T-helper 1 cell treated with Interleukin-12 subunit alpha and Interleukin-12 subunit beta and Interleukin-4 antibody, amounts not matched to agents 30 ng/mL and 1 ng/mL, for 36 hours (primary cell): ENCODE results near the gene SLC14A1. TPM values are rescaled to one million over a fixed set of nuclear protein-coding genes. Genes with fewer than 3 reads are reported as not detected.

Source experiments
- intact Hi-C: fragments of 100-400 bp; cut with micrococcal nuclease; formaldehyde crosslinking; loops from one replicate; pipeline ENCODE4 v1.15.1; 2024
- total RNA-seq: library from RNA; stranded (reverse); gene quantifications from 2 replicates; pipeline ENCODE4 v1.2.3, GENCODE V29; 2022

Gene SLC14A1
- total RNA-seq, result 0.44 and 0.59 TPM in 2 replicates

DNA sequence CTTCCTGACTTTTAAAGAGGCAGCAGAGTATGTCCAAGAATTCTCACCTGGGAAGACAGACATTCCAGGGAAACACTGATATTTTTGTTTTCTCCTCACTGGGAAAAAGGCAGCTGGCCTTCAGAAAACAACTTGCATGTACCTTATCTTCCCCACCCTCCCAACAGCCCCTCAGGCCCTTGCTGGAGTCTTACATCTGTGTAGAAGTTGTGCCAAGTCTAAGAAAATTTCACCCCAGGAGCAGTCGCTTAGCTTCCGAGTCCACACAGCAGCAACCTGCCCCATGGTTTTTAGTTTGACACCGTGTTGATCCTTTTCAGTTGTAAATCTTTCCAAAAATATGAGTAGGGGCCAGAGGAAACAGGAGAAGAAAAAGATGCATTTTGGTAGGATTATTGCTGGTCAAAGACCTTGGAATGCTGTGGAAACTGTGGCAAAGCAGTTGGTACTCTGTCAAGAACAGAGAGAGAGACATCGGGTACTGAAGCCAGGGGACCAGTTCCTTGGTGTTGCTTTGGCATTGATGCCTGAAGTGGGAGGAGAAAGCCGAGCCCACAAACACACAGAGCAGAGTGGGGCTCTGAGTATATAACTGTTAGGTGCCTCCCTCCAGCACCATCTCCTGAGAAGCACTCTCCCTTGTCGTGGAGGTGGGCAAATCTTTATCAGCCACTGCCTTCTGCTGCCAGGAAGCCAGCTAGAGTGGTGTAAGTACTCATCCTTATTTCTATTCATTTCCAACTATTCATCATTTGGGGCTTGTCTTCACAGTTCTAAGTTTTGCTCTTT lies at the start of gene SLC14A1:
Gene SLC14A1, plus strand, starts transcription at position 615 of the 789 bp plus-strand sequence. CDS start 6,140 bp downstream, outside the sequence.
- intact Hi-C loops, result loop anchor here (1.0 to 2.0 kb wide), 7 partner anchors 33 to 350 kb away; no protein-coding TSS in a partner anchor

DNA sequence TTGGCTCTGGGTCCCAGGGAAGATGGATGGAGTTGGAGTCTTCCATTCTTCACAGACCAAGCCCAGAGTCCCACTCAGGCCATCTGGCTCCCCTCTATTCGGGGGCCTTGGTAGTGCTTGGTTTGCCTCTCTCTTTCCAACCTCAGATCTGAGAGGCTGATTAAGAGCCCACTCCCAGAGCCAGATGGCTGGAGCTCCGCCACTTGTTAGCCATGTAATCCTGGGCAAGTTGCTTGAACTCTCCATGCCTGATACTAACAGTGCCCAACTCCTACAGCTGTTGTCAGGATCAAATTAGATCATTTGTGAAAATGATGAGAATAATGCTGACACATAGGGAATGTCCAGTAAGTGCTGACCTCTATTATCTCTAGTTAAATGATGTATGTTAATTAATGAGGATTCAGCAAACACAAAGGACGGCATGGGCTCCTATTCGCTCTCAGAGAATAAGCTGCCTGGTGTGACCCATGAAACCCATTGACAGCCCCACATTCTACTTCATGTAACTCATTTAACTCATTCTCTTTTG lies 46.6 kb upstream of the SLC14A1 start:
- intact Hi-C loops, result no loop called here

DNA sequence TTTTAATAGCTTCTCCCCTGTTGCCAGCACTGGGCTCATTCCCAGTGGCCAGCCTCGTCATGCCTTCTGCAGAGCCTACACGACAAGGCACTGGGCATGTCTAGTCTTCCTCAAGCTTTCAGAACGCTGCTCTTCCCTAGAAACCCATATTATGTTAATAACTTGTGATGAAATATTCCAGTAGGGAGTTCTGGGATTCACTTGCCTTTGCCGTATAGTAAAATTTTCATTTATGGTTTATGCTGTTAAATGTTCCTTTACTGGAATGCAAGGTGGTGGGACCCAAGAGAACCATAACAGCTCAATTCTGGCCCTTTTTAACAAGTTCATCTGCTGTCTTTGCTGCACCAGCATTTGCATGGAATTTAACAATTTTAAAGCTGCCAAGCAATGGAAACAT lies 45.5 kb upstream of the SLC14A1 start:
- intact Hi-C loops, result no loop called here

DNA sequence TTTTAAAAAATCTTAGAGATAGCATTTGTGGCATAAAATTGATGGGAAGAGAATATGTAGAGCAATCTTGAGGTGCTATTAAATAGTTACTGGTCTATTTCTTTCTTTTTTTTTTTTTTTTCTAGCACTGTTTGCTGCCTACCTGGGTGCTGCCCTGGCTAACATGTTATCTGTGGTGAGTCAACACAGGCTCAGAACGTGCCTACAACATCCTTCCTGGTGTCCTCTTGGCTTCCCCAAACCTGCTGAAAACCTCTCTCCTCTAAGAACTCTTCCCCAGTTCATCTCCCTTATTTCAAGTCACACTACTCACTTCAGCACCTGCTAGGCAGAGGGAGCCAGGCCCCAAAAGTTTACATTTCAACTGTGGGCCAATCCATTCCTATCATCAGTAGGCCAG lies 45.1 kb upstream of the SLC14A1 start:
- intact Hi-C loops, result no loop called here

DNA sequence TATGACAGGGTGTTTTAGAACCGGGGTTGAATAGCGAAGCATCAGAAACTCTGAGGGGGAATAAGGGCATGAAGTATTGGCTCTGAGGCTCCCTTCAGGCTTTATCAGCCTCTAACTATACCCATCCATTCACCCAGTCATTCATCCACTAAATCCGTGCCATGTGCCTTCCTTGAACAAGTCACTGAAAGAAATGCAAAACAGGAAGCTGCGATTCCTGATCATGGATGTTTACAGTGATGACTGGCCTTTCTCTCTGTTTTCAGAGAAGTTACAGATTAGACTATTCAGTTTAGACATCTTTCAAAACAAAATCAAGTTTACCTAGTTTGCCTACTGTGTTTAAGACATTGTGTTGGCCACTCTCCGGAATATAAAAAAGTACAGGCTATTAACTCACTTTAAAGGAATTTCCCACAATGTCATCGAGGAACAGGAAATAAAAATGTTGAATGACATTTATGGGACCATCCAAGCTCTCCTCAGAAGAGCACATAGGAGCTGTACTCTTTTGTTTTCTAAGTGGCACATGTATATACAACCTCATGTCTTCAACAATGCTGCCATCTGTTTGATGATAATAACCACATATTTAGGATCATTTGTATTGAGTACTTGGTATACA lies 43.8 kb upstream of the SLC14A1 start:
- intact Hi-C loops, result loop anchor here (10.0 kb wide), 1 partner anchor 1235 kb away; the partner anchor contains the start of genes KATNAL2 and PIAS2

DNA sequence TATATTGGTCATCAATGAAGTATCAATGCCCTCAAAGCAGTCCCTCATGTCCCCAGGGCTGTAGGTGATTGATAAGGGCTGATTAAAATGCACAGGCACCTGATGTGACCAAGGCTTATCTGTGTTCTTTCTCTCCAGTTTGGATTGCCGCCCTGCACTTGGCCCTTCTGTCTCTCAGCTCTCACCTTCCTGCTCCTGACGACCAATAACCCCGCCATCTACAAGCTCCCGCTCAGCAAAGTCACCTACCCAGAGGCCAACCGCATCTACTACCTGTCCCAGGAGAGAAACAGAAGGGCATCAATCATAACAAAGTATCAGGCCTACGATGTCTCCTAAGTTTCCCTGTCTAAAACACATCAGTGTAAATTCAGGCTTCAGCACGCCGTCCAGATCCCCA lies 41.8 kb upstream of the SLC14A1 start:
- intact Hi-C loops, result loop anchor here (10.0 kb wide), 1 partner anchor 1233 kb away; the partner anchor contains the start of genes KATNAL2 and PIAS2

DNA sequence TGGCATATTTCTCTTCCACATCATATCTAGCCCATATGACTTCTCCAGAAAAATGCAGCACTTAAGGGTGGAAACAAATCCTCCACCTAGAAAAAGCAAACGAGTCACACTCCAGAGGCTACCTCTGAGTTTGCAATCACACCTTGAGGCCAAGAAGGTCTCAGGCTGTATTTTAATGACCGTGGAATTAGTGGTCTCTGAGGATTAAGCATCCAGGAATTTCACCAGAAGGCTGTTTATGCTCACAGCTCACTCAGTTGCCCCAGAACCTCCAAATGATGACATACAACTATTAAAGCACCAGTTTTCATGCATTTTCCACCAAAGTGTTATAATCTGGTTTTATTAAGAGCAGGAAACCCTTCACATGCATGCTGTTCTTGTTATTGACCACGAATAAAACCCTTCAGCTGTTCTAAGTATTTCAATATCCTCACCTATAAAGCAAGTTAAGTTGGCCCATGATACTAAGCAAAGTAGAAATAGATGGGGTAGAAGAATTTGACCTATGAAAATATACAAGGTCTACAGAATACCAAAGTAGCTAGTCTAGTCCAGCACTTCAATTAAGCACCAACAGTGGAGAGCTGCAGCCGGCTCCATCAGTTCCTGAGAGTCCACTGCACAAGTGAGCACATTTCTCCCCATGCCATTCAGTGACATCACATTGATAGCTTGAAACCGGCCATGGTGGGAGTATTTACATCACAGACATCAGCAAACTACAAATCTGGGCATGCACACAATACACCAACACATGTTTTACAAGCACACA lies 39.5 kb upstream of the SLC14A1 start:
- intact Hi-C loops, result loop anchor here (5.0 to 10.0 kb wide), 2 partner anchors 653 to 1230 kb away; partner anchors contain the start of genes KATNAL2 and PIAS2

DNA sequence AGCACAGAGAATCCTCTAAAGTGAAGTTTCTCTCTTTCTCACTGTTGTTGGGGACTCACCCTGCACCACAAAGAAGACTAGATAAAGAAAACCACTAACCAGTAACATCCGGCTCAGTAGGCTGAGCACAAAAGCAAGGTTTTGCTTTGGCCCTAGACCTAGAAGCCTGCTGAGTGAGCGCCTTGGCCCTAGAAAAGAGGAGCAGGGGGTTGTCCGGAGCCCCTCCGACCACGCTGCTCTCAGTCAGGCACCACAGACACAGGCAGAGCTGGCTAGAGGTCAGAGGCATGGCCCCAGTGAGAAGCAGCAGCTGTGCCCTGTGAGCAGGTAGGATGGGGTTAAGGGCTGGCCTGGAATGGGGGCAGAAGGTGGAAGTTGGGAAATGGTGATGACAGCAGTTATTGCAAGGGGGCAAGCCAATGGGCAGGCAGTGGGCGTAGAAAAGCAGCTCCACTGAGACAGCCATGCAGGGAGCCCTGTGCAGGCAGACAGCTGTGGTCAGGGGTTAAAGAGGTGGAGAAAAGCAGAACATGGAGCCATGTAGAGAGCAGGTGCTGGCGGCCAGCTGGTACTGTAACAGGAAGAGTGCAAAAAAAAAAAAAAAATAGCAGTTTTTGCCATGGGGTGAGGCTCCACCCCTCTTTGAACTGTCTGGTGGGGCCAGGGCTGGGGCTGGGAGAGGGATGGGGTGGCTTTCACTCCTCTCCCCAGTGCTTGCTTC lies 36.9 kb upstream of the SLC14A1 start:
- intact Hi-C loops, result loop anchor here (1.0 to 10.0 kb wide), 13 partner anchors 17 to 1228 kb away; partner anchors contain the start of genes EPG5, KATNAL2 and PIAS2

DNA sequence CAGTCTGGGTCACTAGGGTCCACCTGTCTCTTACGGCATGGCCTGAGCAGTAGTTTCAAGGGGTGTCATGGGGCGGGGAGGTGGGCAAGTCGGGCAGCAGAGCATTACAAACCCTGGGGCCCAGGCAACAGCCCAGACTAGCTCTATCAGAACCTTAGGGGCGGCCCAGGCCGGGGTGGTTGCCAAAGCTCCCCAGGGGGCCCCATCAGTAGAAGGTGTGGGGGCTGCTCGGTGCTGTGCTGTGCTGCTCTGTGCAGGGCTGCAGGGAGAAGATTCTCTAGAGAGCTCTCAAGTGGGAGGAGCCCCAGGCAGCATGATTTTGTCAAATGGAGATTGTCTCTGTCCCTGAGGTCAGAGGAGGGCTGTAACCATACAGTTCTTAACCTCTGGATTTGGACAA lies 36.4 kb upstream of the SLC14A1 start:
- intact Hi-C loops, result loop anchor here (1.0 to 10.0 kb wide), 10 partner anchors 22 to 1227 kb away; partner anchors contain the start of genes EPG5, KATNAL2 and PIAS2

DNA sequence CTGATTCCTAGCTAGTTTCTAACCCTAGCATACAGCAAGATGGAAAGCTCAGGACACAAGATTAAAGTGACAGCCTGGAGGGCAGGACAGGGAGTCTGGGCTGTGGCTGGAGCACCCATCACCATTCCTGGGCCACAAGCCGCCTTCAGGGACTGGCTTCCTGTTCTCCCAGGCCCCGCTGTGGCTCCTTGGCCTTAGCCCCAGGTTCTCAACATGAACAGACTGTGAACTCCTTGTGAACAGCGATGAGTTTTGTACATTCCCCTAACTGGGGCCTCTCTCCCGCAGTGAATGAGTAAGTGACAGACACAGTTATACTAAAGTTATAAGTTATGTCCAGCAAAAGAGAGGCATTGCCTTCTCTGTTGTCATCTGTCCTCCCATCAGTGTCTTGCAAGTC lies 35.9 kb upstream of the SLC14A1 start:
- intact Hi-C loops, result loop anchor here (5.0 to 10.0 kb wide), 2 partner anchors 649 to 1227 kb away; partner anchors contain the start of genes KATNAL2 and PIAS2

DNA sequence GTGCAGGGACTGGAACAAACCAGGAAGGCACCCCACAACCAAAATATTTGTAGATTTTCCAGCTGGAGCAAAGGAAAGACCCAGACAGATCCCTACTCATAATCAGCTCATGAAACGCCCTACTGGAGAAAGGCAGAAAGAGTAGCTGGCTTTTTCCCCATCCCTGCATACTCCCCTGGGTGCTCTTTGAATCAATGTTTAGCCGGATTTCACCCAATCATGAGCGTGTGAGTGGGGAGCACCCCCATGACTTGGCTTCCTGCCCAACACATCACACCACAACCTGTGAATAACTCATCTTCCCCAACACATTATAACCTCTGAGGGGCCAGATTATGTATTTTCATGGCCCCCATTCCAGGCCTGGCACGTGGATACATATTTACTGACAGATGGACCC lies 35.1 kb upstream of the SLC14A1 start:
- intact Hi-C loops, result loop anchor here (5.0 to 10.0 kb wide), 2 partner anchors 648 to 1226 kb away; partner anchors contain the start of genes KATNAL2 and PIAS2

DNA sequence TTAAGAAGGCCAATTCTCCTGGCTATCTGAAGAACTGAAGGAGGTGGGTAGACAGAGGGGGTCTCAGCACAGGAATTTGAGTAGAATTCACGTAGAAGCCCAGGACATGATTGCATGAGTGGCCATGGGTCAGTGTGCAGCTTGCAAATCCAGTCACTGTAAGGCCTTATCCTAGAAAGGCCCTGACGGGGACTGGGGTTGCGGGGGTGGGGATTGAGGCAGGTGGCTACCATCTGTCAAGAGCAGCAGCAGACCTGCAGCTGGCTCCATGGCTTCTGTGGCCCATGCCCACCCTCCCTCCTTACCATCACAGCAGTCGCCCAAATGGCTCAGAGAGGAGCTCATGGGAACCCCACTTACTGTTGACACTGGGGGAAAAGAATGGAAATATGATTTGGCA lies 34.6 kb upstream of the SLC14A1 start:
- intact Hi-C loops, result loop anchor here (5.0 to 10.0 kb wide), 2 partner anchors 648 to 1225 kb away; partner anchors contain the start of genes KATNAL2 and PIAS2

DNA sequence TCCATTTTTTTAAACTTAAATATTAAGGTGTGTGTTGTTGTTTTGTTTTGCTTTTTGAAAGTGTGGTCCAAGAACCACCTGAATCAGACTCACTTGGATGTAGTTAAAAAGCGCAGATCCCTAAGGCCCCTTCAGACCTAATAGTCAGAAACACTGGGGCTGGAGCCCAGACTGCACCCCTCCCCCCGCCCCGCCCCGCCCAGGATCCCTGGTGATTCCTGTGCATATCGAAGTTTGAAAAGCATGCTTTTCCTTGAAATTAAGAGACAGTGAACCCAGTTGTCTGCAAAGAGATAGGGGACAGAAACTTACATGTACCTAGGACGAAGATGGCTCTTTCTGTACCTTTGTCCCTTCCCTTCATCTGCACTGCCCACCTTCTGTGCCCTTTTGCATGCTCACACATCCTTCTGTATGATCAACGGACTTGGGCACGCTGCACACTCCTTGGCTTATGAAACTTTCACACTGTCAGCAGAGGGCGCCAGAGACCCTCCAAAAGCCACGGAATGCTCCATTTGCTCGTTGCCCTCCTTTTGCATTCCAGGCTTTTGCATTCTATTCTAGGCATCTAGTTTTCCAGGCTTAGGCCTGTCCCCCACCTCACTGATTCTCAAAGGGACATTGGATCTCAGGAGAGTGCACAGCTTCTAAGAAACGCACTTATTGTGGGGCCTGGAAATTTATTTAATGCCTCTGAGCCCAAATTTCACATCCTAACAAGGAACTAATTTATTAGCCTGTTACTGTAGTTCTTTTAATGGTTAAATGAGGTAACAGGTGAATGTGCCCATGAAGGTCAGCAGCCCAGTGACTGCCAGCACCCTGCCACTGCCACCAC lies 32.8 kb upstream of the SLC14A1 start:
- intact Hi-C loops, result loop anchor here (1.0 to 2.0 kb wide), 7 partner anchors 26 to 382 kb away; no protein-coding TSS in a partner anchor

DNA sequence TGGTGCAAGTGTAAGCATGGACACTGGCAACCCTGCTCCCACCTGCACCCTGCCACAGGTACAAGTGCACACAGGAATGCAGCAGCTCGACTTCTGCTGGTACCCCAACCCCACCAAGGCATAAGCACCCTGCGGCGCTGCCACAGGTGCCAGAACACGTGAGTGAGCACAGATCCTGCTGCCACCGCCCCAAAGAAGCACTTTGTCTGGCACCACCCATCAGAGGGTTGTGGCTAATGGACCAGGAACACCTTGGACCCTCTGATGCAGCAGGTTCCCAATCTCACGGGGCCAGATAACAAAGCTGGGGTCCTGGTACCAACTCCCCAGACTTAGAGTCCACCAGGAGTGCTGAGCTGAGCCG lies 32.2 kb upstream of the SLC14A1 start:
- intact Hi-C loops, result loop anchor here (1.0 to 2.0 kb wide), 7 partner anchors 26 to 382 kb away; no protein-coding TSS in a partner anchor

DNA sequence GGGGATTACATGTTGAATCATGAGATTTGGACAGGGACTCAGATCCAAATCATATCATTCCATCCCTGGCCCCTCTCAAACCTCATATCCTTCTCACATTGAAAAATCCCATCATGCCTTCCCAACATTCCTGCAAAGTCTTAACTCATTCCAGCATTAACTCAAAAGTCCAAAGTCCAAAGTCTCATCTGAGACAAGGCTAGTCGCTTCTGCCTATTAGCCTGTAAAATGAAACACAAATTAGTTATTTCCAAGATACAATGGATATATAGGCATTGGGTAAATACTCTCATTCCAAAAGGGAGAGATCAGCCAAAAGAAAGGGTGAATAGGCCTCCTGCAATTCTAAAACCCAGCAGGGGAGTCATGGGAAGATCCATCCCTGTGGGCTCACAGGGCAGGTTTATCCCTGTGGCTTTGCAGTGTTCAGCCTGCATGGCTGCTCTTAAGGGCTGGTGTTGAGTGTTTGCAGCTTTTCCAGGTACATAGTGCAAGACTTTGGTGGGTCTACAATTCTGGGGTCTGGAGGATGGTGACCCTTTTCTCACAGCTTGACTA lies 21.2 kb upstream of the SLC14A1 start:
- intact Hi-C loops, result no loop called here

DNA sequence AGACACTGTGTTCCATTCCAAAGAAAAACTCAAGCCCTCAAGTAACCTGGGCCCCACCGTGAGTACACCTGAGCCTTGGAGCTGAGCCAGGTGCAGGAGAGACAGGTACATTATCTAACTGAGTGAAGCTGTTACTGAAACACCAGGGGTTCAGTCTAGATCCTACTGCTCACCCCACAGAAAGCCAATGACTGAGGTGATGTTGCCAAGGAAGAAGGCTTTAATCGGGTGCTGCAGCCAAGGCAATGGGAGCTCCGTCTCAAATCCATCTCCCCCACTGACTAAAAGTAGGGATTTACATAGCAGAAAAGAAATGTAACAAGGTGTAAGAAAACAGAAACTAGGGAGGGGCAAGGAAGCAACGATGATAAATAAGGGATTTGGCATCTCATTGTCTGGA lies 15.2 kb upstream of the SLC14A1 start:
- intact Hi-C loops, result no loop called here

DNA sequence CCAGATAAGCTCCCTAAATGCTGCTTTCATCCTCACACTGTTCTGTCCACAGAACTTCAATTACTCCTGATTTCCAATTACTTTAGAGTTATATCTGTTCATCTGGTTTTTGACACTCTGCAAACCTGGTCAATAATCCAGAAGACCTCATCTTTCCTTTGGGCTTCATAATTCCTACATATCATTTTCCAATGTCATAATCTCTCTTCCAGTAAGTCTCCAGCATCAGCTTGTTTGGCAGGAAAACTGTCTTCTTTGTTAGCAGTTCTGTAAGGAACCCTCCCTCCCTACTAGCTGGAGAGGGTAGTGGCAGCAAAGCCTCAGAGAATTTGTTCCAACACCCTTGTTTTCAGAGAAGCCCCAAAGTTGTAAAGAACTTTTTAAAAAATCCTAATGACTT lies 11.9 kb upstream of the SLC14A1 start:
- intact Hi-C loops, result no loop called here

DNA sequence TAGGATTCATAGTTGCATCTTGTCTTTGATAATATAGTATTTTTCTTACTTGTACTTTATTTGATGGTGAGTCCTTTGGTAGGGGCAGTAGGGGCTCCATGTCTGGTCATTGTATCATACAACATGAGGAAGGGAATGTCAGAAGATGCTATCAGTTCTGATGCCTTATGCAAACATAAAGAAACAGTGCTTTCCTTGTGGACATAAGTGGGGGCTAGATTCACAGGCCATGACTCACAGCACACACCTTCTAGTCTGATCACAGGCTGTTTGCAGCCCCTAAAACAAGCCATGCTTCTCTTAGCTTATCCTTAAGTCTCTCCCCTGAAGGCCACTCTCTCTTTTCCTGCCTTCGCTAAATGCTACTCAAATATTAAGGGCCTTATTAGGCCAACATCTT lies 10.7 kb upstream of the SLC14A1 start:
- intact Hi-C loops, result no loop called here

DNA sequence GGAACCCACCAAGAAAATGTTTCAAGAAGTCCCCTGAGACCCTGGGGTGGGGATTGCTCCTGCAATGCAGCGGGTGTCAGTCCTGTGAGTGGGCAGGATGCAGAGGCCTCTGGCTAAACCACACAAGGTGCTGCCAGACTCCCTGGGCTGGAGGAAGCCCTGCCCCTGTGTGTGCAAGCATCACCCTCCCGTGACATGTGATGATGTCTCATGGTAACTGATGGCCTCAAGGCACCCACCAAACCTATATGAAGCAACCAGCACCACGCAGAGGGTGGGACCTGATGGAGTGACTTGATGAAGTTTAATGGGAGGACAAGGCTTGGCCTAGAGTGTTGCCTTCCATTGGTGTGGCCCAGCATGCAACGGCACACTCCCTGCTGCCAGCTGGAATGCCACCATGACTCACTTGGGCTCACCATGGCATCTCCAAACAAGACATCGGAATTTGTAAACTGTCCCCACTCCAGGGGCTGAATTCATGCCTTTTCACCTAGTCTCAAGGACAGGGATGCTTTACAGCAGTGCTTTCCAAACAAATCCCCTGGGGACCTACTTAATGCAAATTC lies 8.7 kb upstream of the SLC14A1 start:
- intact Hi-C loops, result no loop called here
